HG03378 (cell line): ENCODE data around the gene PARD3.

ENCODE experiments used
- ATAC-seq: cut with Tn5 transposase; IDR thresholded peaks from one replicate; pipeline ENCODE4 v1.9.1; 2021; ENCODE audit warnings: mild to moderate bottlenecking, moderate library complexity; ENCODE audit not compliant: unreplicated experiment

The PARD3 gene

GRCh38 chr10:34213193-34213804, 601.8 kb downstream of the PARD3 start:
- ATAC-seq: no peak

- ATAC-seq: no peak
Measured at GRCh38 chr10:34207343-34207742, 607.8 kb downstream of the PARD3 start.

- no peak for ATAC-seq
Measured at GRCh38 chr10:34206935-34207268, 608.2 kb downstream of the PARD3 start.

GRCh38 chr10:34206078-34206934, 608.8 kb downstream of the PARD3 start:
- no peak for ATAC-seq

- no peak for ATAC-seq
Measured at GRCh38 chr10:34205452-34205851, 609.6 kb downstream of the PARD3 start.

GRCh38 chr10:34203966-34204630, 611.0 kb downstream of the PARD3 start:
- ATAC-seq: no peak

GRCh38 chr10:34200355-34200901, 614.7 kb downstream of the PARD3 start:
- ATAC-seq: no peak

GRCh38 chr10:34198953-34199352, 616.1 kb downstream of the PARD3 start:
- no peak for ATAC-seq

GRCh38 chr10:34196058-34196433, 619.0 kb downstream of the PARD3 start:
- no peak for ATAC-seq

- no peak for ATAC-seq
Measured at GRCh38 chr10:34195364-34196057, 619.6 kb downstream of the PARD3 start.

GRCh38 chr10:34193931-34194626, 621.0 kb downstream of the PARD3 start:
- ATAC-seq: no peak

GRCh38 chr10:34192646-34193045, 622.5 kb downstream of the PARD3 start:
- ATAC-seq: no peak

GRCh38 chr10:34191406-34191805, 623.7 kb downstream of the PARD3 start:
- no peak for ATAC-seq

- ATAC-seq: no peak
Measured at GRCh38 chr10:34190580-34190979, 624.5 kb downstream of the PARD3 start.

- no peak for ATAC-seq
Measured at GRCh38 chr10:34189830-34190229, 625.3 kb downstream of the PARD3 start.

- no peak for ATAC-seq
Measured at GRCh38 chr10:34188221-34188620, 626.9 kb downstream of the PARD3 start.

GRCh38 chr10:34187201-34187600, 627.9 kb downstream of the PARD3 start:
- ATAC-seq: no peak

GRCh38 chr10:34186745-34187144, 628.4 kb downstream of the PARD3 start:
- ATAC-seq: no peak

GRCh38 chr10:34185998-34186397, 629.1 kb downstream of the PARD3 start:
- no peak for ATAC-seq

GRCh38 chr10:34184939-34185386, 630.1 kb downstream of the PARD3 start:
- ATAC-seq: no peak
